ENCODE results near the gene MRPL45. TPM values are rescaled to one million over a fixed set of nuclear protein-coding genes. Genes with fewer than 3 reads are reported as not detected.

The MRPL45 gene
- total and polyA plus RNA-seq, 2 experiments from 2014 or later, result 42.6 to 63.9 TPM

- TF ChIP-seq, protein P1, sequence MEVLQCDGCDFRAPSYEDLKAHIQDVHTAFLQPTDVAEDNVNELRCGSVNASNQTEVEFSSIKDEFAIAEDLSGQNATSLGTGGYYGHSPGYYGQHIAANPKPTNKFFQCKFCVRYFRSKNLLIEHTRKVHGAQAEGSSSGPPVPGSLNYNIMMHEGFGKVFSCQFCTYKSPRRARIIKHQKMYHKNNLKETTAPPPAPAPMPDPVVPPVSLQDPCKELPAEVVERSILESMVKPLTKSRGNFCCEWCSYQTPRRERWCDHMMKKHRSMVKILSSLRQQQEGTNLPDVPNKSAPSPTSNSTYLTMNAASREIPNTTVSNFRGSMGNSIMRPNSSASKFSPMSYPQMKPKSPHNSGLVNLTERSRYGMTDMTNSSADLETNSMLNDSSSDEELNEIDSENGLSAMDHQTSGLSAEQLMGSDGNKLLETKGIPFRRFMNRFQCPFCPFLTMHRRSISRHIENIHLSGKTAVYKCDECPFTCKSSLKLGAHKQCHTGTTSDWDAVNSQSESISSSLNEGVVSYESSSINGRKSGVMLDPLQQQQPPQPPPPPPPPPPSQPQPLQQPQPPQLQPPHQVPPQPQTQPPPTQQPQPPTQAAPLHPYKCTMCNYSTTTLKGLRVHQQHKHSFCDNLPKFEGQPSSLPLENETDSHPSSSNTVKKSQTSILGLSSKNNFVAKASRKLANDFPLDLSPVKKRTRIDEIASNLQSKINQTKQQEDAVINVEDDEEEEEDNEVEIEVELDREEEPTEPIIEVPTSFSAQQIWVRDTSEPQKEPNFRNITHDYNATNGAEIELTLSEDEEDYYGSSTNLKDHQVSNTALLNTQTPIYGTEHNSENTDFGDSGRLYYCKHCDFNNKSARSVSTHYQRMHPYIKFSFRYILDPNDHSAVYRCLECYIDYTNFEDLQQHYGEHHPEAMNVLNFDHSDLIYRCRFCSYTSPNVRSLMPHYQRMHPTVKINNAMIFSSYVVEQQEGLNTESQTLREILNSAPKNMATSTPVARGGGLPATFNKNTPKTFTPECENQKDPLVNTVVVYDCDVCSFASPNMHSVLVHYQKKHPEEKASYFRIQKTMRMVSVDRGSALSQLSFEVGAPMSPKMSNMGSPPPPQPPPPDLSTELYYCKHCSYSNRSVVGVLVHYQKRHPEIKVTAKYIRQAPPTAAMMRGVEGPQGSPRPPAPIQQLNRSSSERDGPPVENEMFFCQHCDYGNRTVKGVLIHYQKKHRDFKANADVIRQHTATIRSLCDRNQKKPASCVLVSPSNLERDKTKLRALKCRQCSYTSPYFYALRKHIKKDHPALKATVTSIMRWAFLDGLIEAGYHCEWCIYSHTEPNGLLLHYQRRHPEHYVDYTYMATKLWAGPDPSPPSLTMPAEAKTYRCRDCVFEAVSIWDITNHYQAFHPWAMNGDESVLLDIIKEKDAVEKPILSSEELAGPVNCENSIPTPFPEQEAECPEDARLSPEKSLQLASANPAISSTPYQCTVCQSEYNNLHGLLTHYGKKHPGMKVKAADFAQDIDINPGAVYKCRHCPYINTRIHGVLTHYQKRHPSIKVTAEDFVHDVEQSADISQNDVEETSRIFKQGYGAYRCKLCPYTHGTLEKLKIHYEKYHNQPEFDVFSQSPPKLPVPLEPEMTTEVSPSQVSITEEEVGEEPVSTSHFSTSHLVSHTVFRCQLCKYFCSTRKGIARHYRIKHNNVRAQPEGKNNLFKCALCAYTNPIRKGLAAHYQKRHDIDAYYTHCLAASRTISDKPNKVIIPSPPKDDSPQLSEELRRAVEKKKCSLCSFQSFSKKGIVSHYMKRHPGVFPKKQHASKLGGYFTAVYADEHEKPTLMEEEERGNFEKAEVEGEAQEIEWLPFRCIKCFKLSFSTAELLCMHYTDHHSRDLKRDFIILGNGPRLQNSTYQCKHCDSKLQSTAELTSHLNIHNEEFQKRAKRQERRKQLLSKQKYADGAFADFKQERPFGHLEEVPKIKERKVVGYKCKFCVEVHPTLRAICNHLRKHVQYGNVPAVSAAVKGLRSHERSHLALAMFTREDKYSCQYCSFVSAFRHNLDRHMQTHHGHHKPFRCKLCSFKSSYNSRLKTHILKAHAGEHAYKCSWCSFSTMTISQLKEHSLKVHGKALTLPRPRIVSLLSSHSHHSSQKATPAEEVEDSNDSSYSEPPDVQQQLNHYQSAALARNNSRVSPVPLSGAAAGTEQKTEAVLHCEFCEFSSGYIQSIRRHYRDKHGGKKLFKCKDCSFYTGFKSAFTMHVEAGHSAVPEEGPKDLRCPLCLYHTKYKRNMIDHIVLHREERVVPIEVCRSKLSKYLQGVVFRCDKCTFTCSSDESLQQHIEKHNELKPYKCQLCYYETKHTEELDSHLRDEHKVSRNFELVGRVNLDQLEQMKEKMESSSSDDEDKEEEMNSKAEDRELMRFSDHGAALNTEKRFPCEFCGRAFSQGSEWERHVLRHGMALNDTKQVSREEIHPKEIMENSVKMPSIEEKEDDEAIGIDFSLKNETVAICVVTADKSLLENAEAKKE (CRISPR knock-in tag; IDR thresholded peaks at IDR 0.05), result no peak
- TF ChIP-seq ZNF331 (CRISPR knock-in tag; IDR thresholded peaks at IDR 0.05; ENCODE audit: low read depth) (no peak), POLR2AphosphoS5 (IDR thresholded peaks at IDR 0.05; ENCODE audit: low read depth) (no peak), CREB1 (CRISPR knock-in tag; IDR thresholded peaks at IDR 0.05; ENCODE audit: low read depth) (no peak), EZH2phosphoT487 (IDR thresholded peaks at IDR 0.05; ENCODE audit: unreplicated experiment) (no peak), CTCF (conservative IDR thresholded peaks at IDR 0.05; ENCODE audit: low read depth in 2 of 2) (no peak), REST (IDR thresholded peaks at IDR 0.05; ENCODE audit: unreplicated experiment) (no peak), JUNB (IDR thresholded peaks at IDR 0.05; ENCODE audit: unreplicated experiment) (no peak)
- TF ChIP-seq, protein P2, sequence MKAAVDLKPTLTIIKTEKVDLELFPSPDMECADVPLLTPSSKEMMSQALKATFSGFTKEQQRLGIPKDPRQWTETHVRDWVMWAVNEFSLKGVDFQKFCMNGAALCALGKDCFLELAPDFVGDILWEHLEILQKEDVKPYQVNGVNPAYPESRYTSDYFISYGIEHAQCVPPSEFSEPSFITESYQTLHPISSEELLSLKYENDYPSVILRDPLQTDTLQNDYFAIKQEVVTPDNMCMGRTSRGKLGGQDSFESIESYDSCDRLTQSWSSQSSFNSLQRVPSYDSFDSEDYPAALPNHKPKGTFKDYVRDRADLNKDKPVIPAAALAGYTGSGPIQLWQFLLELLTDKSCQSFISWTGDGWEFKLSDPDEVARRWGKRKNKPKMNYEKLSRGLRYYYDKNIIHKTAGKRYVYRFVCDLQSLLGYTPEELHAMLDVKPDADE (IDR thresholded peaks at IDR 0.05), result no peak
Observed at GRCh38 chr17:38328620-38329019, 31.7 kb downstream of the MRPL45 start (continued).

Measured in GM23338 (cell line).